ENCODE results near the gene FAM167B.
"Not testable (repeated sequence)": the region's sequence is repeated elsewhere in the genome, so short reads cannot be mapped to it uniquely, and the experiment has no call there.

FAM167B gene

DNA sequence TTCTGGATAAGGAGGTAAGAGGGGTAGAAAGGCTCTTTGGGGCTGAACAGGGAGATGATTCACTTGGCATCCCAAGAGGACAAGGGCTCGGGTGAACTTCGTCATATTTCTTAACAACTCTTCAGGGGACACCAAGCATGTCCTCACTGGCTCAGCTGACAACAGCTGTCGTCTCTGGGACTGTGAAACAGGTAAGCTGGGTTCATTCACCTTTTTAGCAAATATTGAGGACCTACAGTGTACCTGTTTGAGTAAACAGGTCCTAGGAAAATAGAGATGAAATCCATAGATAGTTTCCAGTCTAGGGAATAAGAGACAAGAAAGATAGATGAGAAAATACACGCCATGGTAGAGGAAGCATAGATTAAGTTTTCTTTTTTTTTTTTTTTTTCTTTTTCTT, 22.7 kb upstream of the FAM167B start:
- no peak for DNase-seq

DNA sequence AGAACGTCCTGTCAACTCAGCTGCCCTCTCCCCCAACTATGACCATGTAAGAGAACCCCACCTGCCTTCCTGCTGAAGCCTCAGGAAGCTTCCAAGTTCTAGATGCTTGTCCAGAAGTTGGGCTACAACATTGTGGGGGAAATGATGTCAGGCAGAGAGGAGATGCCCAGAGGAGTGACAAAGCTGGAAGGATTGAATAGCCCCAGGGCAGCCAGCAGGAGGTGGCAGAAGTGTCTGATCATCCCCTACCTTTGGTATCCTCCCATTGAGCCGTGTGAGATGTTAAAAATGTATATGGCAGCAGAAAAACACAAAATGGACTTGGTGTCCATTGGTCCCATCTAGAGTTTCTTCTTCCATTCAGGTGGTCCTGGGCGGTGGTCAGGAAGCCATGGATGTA, 18.3 kb upstream of the FAM167B start:
- no peak for DNase-seq

DNA sequence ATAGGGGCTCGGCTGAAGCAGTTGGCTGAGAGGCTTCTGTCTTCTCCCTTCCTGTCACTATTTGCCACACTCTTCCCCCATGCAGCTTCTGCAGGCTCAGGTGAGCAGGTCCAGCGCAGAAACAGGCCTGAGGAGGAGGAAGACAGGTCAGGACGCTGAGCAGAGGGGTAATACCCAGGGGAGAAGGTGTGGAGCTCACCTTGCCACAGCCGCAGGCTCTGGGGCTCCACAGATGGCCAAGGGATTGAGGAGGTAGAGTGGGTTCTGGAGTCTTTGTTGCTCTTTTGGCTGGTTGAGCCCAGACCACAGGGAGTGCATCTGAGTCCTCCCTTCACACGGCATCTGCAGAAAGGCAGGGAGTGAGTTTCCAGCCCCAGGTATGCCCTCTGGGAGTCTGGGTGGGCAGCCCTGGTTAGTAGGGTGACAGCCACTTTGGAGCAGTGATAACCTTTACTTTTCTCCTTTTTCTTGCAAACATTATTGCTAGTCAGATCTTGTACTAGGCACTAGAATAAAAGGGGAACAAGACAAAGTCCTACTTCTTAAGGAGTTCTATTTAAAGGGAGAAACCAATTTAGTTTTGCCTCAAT, 15.1 kb upstream of the FAM167B start:
- DNase-seq, result no peak

DNA sequence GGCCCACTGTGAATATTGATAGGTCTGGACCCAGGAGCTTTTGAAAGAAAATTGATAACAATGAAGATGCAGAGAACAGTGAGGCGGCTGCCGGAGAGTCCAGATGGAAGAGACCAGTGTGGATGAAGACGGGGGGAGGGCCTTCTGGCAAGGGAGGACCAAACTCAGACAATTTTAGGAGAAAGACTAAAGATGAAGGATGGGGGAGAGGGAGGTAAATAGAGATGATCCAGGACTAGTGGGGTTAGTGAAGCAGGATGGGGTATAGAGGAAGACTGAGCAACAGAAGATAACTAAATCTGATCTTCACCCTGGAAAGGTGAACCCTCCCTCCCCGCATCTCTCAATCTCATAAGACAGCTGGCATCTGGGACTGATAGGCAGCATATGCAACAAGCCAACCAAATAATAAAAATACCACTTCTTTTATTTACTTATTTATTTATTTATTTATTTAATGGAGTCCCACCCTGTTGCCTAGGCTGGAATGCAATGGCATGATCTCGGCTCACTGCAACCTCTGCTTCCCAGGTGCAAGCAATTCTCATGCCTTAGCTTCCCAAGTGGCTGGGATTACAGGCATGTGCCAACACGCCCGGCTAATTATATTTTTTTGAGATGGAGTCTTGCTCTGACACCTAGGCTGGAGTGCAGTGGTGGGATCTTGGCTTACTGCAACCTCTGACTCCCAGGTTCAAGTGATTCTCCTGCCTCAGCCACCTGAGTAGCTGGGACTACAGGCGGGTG, 14.3 kb upstream of the FAM167B start:
- no peak for DNase-seq

DNA sequence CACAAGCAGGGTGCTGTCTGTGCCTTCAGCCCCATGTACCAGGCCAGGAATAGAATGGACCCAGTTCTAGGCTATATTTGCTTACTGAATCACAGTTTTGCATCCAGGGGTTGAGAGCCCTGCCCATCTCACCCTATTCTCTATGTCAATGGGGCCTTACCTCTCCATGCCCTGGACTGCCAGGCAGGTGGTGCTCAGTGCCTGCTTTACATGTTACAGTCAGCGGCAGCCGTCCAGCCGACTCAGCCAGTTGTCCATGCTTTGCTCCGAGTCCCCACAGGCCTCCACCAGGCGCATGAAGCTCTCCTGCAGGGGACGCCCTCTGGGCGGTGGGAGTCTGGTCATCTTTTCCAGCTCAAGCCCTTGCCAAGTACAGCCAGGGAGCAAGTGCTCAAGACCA, 12.2 kb upstream of the FAM167B start:
- DNase-seq, result no peak

DNA sequence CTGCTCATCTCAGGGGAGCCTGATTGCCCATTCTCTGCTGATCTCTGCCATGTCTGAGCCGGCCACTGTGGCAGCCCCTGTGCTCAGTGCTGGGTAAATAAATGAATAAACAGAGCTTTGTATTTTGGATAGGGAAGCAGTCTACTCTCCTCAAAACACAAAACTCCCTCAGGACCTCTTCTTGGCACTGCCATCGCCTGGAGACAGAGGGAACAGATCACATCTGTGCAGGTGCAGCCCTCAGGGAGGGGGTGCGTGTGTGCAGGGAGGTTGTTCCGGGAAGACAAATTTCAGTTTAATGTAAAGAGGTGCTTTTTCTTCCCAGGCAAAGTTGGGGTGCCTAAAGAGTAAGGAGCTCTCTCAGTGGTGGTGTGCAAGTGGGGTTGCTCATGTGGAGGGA, 7.7 kb upstream of the FAM167B start:
- DNase-seq, result no peak

DNA sequence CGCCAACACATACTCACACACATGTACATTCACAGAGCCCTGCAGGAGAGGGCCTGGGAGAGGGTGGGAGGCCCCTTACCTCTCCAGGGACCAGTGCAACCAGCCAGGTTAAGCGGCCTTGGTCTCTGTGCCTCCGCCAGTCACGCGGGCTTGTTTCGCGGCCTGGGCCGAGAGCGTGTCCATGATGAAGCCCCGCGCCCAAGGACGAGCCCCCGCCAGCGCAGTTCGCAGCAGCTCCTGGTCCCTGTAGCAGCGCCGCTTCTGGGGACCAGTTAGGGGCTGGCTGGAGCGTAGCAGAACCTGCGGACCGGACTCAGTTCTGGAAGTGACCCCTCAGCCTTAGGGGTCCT, 7.3 kb upstream of the FAM167B start:
- no peak for DNase-seq

DNA sequence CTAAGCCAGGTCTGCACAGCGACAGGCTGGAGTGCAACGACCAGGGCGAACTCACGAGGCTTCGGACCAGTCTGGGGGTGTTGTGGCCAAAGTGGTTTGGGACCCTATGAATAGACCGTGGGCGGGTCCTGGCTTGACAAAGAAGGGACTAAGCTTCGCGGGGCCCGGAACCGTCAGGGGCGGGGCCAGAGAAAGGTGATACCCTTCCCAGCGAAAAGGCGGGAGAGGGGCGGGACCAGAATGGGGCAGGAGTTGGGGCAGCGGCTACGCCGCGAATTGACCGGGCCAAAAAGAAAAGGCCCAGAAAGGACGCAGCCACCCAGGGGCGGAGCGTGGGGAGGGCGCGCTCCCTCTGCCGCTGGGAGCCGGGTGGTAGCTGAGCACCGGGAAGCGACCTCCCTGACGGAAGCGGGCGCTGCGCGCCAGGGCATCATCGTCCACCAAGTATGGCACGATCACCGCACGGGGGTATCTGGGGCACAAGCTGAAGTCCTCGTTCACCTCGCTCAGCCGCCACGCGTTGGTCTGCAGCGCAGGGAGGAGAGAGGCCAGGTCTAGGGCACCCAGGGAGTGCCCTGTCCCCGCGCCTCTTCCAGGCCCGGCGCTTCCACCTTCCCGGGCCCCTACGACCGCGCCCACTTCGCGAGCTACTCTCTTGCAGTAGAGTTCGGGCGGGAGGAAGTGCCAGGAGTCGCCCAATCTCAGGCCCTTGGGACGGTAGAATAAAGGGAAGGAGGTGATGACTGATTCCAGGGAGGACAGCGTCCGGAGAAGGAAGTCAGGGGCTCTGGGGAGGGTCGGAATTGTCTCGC, 6.7 kb upstream of the FAM167B start:
- DNase-seq, result peak; percentile 81

DNA sequence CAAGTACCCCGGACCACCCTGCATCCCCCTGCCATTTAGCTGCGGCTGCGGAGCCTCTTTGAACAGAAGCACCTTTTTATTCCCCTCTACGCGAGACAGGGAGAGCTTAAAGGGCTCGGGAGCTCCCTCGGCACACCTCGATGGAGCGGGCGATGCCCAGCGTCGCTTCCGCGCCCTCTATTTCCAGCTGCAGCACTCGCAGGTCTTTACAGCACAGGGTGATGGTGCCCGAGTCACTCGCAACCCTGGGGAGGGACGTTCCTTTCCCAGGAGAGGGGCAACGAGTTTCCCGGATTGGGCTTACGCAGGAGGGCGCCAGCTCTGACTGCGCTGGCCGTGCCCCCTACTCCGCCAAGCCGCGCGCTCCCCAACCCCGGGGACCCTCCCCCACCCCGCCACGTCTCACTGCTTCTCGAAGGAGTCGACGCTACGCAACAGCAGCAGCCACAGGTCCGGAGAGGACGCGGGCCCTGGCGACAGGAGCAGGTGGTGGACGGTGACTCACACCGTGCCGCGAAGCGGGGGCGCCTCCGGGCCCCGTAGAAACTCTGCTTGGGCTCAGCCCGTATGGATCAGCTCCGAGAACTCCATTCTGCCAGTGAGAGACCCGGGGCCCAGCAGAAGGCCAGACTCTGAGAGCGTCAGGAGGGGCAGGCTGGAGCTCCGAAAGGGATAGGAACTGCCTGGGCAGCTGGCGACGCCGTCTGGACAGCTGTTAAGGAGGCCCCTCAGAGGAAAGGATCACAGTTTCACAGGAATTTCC, 5.8 kb upstream of the FAM167B start:
- DNase-seq, result peak; percentile 77

DNA sequence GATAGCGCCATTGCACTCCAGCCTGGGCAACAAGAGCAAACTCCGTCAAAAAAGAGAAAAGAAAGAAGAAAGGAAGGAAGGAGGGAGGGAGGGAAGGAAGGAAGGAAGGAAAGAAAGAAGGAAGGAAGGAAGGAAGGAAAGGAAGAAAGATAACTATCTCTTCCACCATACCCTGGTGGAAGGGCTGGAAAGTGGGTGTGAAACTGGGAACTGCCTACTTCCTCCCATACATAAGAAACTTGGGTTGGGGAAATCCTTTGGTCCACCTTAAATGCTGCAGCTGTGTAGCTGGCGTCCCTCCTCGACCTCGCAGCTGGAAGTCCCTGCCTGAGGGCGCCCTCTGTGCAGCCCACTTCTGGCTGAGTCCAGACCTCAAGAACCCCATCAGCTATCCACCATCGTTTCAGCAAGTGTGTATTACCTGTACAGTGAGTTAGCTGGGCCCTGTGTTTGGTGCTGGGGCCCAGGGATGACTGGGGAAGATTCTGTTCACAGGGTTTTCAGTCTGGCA, 4.6 kb upstream of the FAM167B start:
- DNase-seq, result no peak

DNA sequence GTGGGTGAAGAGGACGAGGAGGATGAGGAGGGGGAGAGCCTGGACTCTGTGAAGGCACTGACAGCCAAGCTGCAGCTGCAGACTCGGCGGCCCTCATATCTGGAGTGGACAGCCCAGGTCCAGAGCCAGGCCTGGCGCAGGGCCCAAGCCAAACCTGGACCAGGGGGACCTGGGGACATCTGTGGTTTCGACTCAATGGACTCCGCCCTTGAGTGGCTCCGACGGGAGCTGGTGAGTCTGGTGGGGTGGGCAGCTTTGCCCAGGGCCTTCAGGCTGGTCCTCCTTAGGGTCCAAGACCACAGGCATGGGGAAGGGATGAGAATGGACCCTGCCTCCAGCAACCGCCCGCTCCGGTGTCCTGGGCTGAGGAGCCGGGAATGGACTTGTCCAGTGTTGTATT, 430 bp downstream of the FAM167B start:
- no peak for DNase-seq

DNA sequence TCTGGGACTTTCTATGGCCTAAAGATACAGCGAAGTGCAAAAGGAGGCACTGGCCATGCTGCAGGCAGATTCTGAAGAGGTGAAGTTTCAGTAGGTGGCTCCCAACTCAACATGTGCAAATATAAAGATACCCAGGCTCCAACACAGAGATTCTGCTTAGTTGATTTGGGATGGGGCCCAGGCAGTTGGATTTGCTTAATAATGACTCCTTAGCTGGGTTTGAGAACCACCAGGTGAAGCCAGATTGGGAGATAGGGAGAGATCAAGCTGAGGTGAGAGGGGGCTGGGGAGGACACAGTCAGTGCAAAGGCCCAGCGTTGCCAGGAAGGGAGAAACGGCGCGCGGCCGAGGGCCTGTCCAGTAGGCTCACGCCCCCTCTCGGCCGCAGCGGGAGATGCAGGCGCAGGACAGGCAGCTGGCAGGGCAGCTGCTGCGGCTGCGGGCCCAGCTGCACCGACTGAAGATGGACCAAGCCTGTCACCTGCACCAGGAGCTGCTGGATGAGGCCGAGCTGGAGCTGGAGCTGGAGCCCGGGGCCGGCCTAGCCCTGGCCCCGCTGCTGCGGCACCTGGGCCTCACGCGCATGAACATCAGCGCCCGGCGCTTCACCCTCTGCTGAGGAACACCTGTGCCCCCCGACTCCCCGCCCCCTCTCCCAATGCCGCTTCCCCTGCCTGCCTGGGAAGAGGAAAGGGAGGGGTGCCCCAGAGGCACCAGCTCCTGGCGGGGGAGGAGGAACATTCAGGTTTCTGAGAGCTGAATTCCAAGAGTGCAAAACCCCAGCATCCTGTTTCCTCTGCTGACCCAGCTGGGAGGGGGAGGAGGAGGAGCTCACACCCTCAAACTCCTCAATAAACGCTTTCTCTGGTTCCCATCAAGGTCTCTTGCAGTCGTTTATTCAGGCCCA, 1.2 kb downstream of the FAM167B start:
- peak; percentile 79 for DNase-seq

DNA sequence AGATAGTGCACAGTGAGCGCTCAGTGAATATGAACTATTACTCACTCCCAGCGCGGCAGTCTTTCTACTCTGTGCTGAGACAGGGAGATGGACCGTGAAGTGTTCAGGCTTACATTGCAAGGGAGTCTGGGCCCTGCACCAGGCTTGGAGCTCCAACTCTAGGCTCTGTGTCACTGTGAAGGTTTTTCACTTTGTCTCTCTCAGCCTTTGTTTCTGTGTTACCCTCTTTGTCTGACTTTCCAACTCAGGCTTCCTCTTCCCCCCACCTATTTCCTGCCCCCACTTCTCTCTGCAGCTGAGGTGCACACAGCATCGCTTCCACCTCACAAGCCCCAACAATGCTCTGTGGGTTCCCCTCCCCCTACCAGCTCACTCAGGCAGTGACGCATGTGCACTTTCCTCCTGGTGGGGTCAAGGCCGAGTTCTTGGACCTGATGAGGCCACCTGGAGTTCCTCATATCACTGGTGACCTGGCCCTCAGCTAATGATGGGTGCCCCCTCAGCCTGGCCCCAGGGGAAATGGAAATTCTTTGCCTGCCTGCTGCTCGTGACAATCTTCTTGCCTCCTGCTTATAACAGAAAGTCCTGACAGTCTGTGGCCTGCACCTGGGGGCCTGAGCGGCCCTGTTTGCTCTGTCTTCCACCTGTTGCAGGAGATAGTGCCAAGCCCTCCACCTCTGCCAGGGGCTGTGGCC, 3.0 kb downstream of the FAM167B start:
- DNase-seq, result peak; percentile 50

DNA sequence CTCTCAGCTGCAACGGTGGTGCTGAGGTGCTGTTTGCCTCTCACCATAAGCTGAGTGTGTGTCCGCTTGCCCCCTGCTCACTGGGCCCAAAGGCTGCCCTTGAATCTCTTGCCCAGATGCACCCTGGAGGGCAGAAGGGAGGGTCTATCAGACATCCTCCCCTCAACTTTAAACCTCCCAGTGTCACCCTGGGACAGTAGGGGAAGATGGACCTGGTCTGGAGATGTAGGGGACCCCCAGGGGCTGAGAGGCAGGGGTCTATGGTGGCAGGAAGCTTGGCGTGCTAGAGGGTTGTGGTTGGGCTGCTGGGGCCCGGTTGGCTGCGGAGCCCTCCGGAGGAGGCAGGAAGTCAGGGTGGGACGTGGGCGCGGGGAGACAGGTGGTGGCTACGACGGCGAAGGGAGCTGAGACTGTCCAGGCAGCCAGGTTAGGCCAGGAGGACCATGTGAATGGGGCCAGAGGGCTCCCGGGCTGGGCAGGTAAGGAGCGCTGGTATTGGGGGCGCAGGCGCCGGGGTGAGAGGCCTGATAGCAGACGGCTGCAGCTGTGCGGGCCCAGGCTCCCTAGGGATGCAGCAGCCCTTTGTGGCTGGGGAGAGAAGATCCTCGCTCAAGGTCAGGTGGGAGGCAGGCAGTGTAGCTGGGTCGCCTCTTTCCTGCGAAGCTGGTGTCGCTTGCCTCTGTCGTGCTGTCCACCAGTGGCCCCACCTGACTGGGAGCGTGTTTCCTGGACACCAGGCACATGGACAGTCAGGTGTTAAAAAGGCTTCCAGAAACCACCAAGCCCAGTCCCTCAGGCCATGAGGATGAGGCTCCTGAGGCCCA, 4.1 kb downstream of the FAM167B start, which contains the start of gene LCK:
Gene LCK, plus strand, starts transcription at position 373 of the 824 bp plus-strand sequence. CDS start 23,065 bp downstream, outside the sequence.
- DNase-seq, result no peak

DNA sequence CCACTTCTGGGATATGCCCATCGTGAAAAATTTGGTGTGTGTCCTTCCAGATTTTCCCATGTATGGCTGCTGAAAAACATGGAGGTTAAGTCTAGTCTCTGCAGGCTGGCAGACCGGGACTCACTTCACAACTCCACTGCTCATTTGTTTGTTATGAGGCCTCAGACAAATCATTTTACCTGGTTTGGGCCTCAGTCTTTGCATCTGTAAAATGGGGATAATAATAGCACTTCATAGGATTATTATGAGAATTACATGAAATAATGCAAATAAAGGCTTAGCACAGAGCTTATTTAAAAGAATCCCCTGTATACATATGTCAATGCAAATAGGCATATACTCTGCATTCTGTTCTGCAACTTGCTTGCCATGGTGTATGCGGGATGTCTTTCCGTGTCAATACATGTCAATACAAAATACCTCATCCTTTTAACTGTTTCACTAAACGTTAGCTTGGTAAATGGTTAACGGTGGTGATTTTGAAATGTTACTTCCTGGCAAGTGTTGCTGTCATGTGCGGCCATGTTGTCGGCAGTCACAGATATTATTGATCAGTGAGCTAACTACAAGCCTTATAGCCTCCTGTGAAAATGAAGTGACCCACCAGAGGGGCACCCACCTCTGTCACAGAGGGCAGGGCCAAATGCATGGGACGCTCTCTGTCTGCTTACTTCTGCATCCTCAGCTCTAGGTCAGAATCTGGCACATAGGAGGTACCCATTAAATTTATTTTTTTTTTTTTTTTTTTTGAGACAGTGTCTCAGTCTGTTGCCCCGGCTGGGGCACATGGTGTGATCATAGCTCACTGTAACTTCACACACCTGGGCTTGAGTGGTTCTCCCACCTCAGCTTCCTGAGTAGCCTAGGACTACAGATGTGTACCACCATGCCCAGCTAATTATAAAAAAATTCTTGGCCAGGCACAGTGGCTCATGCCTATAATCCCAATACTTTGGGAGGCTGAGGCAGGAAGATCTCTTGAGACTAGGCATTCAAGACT, 8.3 kb downstream of the FAM167B start:
- no peak for DNase-seq

DNA sequence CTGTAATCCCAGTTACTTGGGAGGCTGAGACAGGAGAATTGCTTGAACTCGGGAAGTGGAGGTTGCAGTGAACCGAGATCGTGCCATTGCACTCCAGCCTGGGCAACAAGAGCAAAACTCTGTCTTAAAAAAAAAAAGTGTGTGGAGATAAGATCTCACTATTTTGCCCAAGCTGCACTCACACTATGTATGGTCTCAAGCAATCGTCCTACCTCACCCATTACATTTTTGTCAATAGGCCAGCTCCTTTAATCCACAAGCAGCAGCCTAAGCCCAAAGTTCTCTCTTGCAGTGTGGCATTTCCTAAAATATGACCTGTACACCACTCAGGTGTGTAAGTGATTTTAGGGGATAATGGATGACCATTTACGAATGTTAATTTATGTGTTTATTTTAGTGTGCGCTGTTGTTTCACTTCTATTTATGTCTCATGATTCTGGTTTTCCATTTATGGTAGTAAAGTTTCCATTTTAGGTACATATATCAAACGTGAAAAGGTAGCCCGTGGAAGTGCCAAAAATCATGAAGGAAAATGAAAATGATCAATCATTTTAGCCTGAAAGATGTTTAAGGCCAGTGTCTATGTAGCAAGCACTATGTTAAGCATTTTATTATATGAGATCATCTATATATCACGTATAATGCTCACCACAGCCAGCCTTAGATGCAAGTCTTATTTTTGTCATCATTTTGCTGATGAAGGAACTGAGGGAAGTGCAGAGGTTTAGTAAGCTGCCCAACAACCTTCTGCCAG, 9.6 kb downstream of the FAM167B start:
- no peak for DNase-seq

DNA sequence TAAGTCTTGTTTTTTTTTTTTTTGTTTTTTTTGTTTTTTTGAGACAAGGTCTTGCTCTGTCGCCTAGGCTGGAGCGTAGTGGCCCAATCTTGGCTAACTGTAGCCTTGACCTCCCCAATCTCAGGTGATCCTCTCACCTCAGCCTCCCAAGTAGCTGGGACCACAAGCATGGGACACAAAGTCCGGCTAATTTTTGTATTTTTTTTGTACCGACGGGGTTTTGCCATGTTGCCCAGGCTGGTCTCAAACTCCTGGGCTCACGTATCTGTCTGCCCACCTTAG, 10.1 kb downstream of the FAM167B start:
- DNase-seq, result no peak

DNA sequence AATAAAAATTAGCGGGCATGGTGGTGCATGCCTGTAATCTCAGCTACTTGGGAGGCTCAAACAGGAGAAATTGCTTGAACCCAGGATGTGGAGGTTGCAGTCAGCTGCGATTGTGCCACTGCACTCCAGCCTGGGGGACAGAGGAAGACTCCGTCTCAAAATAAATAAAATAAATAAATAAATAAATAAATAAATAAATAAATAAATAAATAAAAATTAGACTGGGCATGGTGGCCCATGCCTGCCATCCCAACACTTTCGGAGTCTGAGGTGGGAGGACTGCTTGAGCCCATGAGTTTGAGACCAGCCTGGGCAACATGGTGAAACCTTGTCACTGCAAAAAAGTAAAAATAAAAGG, 16.2 kb downstream of the FAM167B start:
- DNase-seq, result not testable (repeated sequence)

DNA sequence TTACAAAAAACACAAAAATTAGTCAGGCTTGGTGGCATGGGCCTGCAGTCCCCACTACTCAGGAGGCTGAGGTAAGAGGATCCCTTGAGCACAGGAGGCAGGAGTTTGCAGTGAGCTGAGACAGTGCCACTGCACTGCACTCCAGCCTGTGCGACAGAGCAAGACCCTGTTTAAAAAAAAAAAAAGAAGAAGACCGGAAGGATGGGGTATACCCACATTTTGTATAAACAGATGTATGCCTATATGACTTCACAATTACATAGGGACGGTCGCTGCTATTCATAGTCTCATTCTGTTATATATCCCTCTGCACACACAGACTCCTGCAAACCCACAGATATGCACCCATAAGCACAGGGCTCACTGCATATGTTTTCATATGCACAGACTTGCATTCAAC, 16.7 kb downstream of the FAM167B start:
- DNase-seq, result no peak
